GM18505 (cell line): ENCODE results near the gene DEGS2.
A peak's percentile ranks its signal among the peaks of the same experiment; 100 is the strongest.

Source experiments
- ATAC-seq: cut with Tn5 transposase; IDR thresholded peaks from one replicate; pipeline ENCODE4 v1.9.1; 2021; ENCODE audit not compliant: unreplicated experiment
- POLR2A ChIP-seq: IDR thresholded peaks from 4 replicates; pipeline ENCODE4 v1.6.1; 2011; ENCODE audit warnings: borderline replicate concordance; ENCODE audit not compliant: insufficient read depth, insufficient read length; ENCODE audit errors: extremely low read depth

DEGS2 gene

GRCh38 chr14:100148837-100149731, 10.4 kb downstream of the DEGS2 start:
- no peak for ATAC-seq
- no peak for TF ChIP-seq POLR2A

GRCh38 chr14:100147691-100148464, 11.6 kb downstream of the DEGS2 start:
- TF ChIP-seq POLR2A = peak; percentile 33
- no peak for ATAC-seq

- no peak for ATAC-seq
- TF ChIP-seq POLR2A = peak; percentile 22
Measured at GRCh38 chr14:100147181-100147631, 12.2 kb downstream of the DEGS2 start.

- ATAC-seq = no peak
Measured at GRCh38 chr14:100146531-100147091, 12.8 kb downstream of the DEGS2 start.

GRCh38 chr14:100145682-100146464, 13.6 kb downstream of the DEGS2 start:
- no peak for ATAC-seq
- TF ChIP-seq POLR2A = no peak

More at GRCh38 chr14:100146531-100147091, 12.8 kb downstream of the DEGS2 start:
- no peak for TF ChIP-seq POLR2A

- ATAC-seq = no peak
- no peak for TF ChIP-seq POLR2A
Measured at GRCh38 chr14:100144996-100145646, 14.3 kb downstream of the DEGS2 start.

- ATAC-seq = no peak
- no peak for TF ChIP-seq POLR2A
Measured at GRCh38 chr14:100144645-100144995, 14.8 kb downstream of the DEGS2 start.

GRCh38 chr14:100143934-100144333, 15.5 kb downstream of the DEGS2 start:
- TF ChIP-seq POLR2A = no peak
- no peak for ATAC-seq

- no peak for TF ChIP-seq POLR2A
- ATAC-seq = no peak
Measured at GRCh38 chr14:100143523-100143922, 15.9 kb downstream of the DEGS2 start.

GRCh38 chr14:100142073-100143040, 17.1 kb downstream of the DEGS2 start:
- ATAC-seq = no peak
- no peak for TF ChIP-seq POLR2A

GRCh38 chr14:100141098-100141497, 18.3 kb downstream of the DEGS2 start:
- TF ChIP-seq POLR2A = no peak
- no peak for ATAC-seq

GRCh38 chr14:100140452-100141078, 18.9 kb downstream of the DEGS2 start:
- no peak for ATAC-seq
- no peak for TF ChIP-seq POLR2A

- no peak for TF ChIP-seq POLR2A
- ATAC-seq = no peak
Measured at GRCh38 chr14:100138955-100139354, 20.5 kb downstream of the DEGS2 start.
